RPMI8226 (cell line): Measurements from ENCODE around the gene STX8.
A peak's percentile ranks its signal among the peaks of the same experiment; 100 is the strongest.
"Not testable (repeated sequence)": the region's sequence is repeated elsewhere in the genome, so short reads cannot be mapped to it uniquely, and the experiment has no call there.

Experiments used
- DNase-seq: peaks from one replicate; pipeline ENCODE4 v3.0.0-alpha.2; 2015

The STX8 gene

GRCh38 chr17:9382626-9383025 lies 193.0 kb downstream of the STX8 start:
- DNase-seq: no peak

- no peak for DNase-seq
These were observed 194.6 kb downstream of the STX8 start for GRCh38 chr17:9381068-9381467.

- DNase-seq: no peak
These were observed 195.3 kb downstream of the STX8 start for GRCh38 chr17:9380361-9380760.

- DNase-seq: not testable (repeated sequence)
These were observed 199.4 kb downstream of the STX8 start for GRCh38 chr17:9376177-9376576.

GRCh38 chr17:9371019-9371418 lies 204.6 kb downstream of the STX8 start:
- DNase-seq: no peak

- DNase-seq: no peak
These were observed 205.2 kb downstream of the STX8 start for GRCh38 chr17:9370467-9370866.

GRCh38 chr17:9368631-9369030 lies 207.0 kb downstream of the STX8 start:
- DNase-seq: no peak

- DNase-seq: no peak
These were observed 208.5 kb downstream of the STX8 start for GRCh38 chr17:9367156-9367555.

GRCh38 chr17:9364837-9365430 lies 210.7 kb downstream of the STX8 start:
- no peak for DNase-seq

GRCh38 chr17:9363440-9364350 lies 211.9 kb downstream of the STX8 start:
- no peak for DNase-seq

GRCh38 chr17:9361188-9361955 lies 214.2 kb downstream of the STX8 start:
- no peak for DNase-seq

- no peak for DNase-seq
These were observed 214.9 kb downstream of the STX8 start for GRCh38 chr17:9360677-9361081.

GRCh38 chr17:9356488-9356911 lies 219.1 kb downstream of the STX8 start:
- DNase-seq: peak; percentile 9

- DNase-seq: no peak
These were observed 219.8 kb downstream of the STX8 start for GRCh38 chr17:9355846-9356245.

- not testable (repeated sequence) for DNase-seq
These were observed 220.4 kb downstream of the STX8 start for GRCh38 chr17:9355231-9355630.

GRCh38 chr17:9350080-9350479 lies 225.5 kb downstream of the STX8 start:
- DNase-seq: no peak

GRCh38 chr17:9346296-9346926 lies 229.2 kb downstream of the STX8 start:
- DNase-seq: no peak

- DNase-seq: no peak
These were observed 232.1 kb downstream of the STX8 start for GRCh38 chr17:9343516-9343915.

- DNase-seq: no peak
These were observed 233.4 kb downstream of the STX8 start for GRCh38 chr17:9342225-9342624.

GRCh38 chr17:9339958-9340357 lies 235.7 kb downstream of the STX8 start:
- no peak for DNase-seq

GRCh38 chr17:9339482-9339881 lies 236.1 kb downstream of the STX8 start:
- not testable (repeated sequence) for DNase-seq

- no peak for DNase-seq
These were observed 238.8 kb downstream of the STX8 start for GRCh38 chr17:9336817-9337216.
